H1 (cell line): Measurements from ENCODE around the gene FAM13C. TPM values are rescaled to one million over a fixed set of nuclear protein-coding genes. Genes with fewer than 3 reads are reported as not detected.

Source experiments
- CBX8 ChIP-seq: fragments of 300-800, 300-1000 bp; sonication (generic); IDR thresholded peaks from 2 replicates; pipeline ENCODE4 v1.7.1; 2016; ENCODE audit warnings: low read depth, low read length, borderline replicate concordance
- SUZ12 ChIP-seq: fragments of 200-600 bp; sonication (generic); IDR thresholded peaks from 2 replicates; pipeline ENCODE4 v1.6.1; 2012; ENCODE audit warnings: mild to moderate bottlenecking, inconsistent platforms, low read length, moderate library complexity, mixed read lengths
- polyA plus RNA-seq, 7 experiments: library from polyadenylated mRNA; depleted of rRNA in 3 of 7; stranded (reverse) in 5 of 7; unstranded in 2 of 7; fragments of >200 nt in 5 of 7; fragments of 200-250 nt in 2 of 7; gene quantifications; 1 replicate in 5 of 7; 2 replicates in 1 of 7; 4 replicates in 1 of 7; pipeline versions ENCODE4 v1.2.1 to v1.2.3, GENCODE V29; 2011 to 2013; ENCODE audit warnings: missing spikeins in 2 of 7, mixed read lengths in 2 of 7
- total RNA-seq: library from RNA; stranded (reverse); fragmentation: NEBNext Ultra II Directional; extraction: Animal tissue kit (Norgen Biotek cat#: 25700); gene quantifications from 2 replicates; pipeline ENCODE4 v1.2.1, GENCODE V29; 2021
- TF ChIP-seq, protein P1 (sequence below): IDR thresholded peaks from 2 replicates; pipeline ENCODE4 v1.6.1; 2011; ENCODE audit warnings: low read length, improper control_type of control experiment

FAM13C gene
- total and polyA plus RNA-seq, 2 of the 8 experiments (the other 6 are each of a cell fraction or from before 2014, with no cell fraction given), result 0.56 to 0.62 TPM

DNA sequence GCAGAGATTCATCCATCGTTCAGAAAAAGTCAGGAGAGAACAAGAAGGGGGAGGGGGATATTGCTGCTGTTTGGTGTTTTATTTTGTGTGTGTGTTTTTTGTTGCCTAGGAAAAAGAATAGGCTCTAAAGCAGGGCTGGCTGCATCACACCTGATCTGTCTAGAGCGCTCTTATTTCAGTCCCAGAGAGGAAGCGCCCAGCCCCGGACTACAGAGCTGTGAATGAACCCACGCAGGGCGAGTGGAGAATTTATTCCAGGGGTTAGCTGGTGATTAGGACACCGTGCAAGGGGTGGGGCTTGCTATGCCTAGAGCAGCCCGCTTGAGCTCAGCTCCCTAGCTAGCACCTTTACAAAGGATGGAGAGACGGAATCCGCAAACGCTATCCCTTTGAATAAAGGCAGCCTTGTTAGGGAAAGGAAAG lies 621 bp upstream of the FAM13C start (continued):
- TF ChIP-seq, protein P1, sequence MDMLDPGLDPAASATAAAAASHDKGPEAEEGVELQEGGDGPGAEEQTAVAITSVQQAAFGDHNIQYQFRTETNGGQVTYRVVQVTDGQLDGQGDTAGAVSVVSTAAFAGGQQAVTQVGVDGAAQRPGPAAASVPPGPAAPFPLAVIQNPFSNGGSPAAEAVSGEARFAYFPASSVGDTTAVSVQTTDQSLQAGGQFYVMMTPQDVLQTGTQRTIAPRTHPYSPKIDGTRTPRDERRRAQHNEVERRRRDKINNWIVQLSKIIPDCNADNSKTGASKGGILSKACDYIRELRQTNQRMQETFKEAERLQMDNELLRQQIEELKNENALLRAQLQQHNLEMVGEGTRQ, result no peak
- no peak for TF ChIP-seq SUZ12
- no peak for TF ChIP-seq CBX8
